Measurements from ENCODE around the gene MIOX. TPM values are rescaled to one million over a fixed set of nuclear protein-coding genes. Genes with fewer than 3 reads are reported as not detected.

MIOX gene
- total RNA-seq, 1 experiment from 2014 or later: 0.39 TPM

GRCh38 chr22:50525104-50525857 is 38.6 kb downstream of the MIOX start, which contains the start of gene SCO2:
SCO2 (minus strand) TSS chr22:50525598; CDS start chr22:50524411, 1,187 bp downstream.
- Histone ChIP-seq H4K20me1 (ENCODE audit: insufficient read depth) (no peaks in the 10 kb centered on the region), H3K9me3 (ENCODE audit: control insufficient read depth in 1 of 2, insufficient read depth in 1 of 2, low read depth in 1 of 2, low read length in 2 of 2) (no peaks in the 10 kb centered on the region), H2AFZ (ENCODE audit: low read depth, low read length, poor library complexity, severe bottlenecking) (no peak within 1 kb of the TSS), H3K27me3 (ENCODE audit: insufficient read depth, low read length) (no peaks in the 10 kb centered on the region), H3K4me1 (ENCODE audit: control insufficient read depth in 1 of 2, insufficient read depth in 2 of 2, low read length in 2 of 2) (peaks cover 13 to 61% of the 10 kb centered on the region in 2 experiments; a peak in 3 of 4 replicates), H3K27ac (ENCODE audit: low read depth, low read length) (peak within 1 kb of the TSS; percentile 100), H3K79me2 (ENCODE audit: insufficient read depth, low read length) (peaks cover 30% of the 10 kb centered on the region), H3K36me3 (ENCODE audit: control insufficient read depth in 1 of 2, insufficient read depth in 2 of 2, low read length in 2 of 2) (peaks cover 0 to 11% of the 10 kb centered on the region in 2 experiments; a peak in 2 of 4 replicates), H3K9me2 (ENCODE audit: insufficient read depth) (no peaks in the 10 kb centered on the region), H3K9ac (ENCODE audit: low read length) (peak within 1 kb of the TSS; percentile 93), H3K4me3 (replicated peaks in 1 of 2; ENCODE audit: low read depth in 1 of 2, low read length in 2 of 2) (peak within 1 kb of the TSS; percentile 78 to 85), H3K4me2 (ENCODE audit: low read length) (peak within 1 kb of the TSS; percentile 99)
- TSS peak; percentile 29 for BruUV-seq (replicated peaks)
- DNase-seq (ENCODE audit: low read depth, low spot score) (peak; percentile 93), ATAC-seq (peak; percentile 57)
- RAD21 ChIA-PET (ENCODE audit: low non-redundant PET in 1 of 2, low total read pairs in 2 of 2, uncharacterized antibody in 2 of 2, unreplicated experiment in 2 of 2): interaction anchor here (0.8 to 2.2 kb wide), 4 partner anchors 17 to 125 kb away, joined by 4 to 8 read pairs (median 6); partner anchors contain the start of genes LMF2 (in 2 of the 2), NCAPH2 (in 1 of the 2) and SYCE3 (in 1 of the 2)
- POLR2A ChIA-PET: interaction anchor here (0.8 to 2.1 kb wide), 7 partner anchors 11 to 95 kb away, joined by 3 to 20 read pairs (median 5); partner anchors contain the start of genes CHKB, LMF2, NCAPH2 and SYCE3
- no peak for TF ChIP-seq EZH2phosphoT487 (IDR thresholded peaks at IDR 0.05; ENCODE audit: borderline replicate concordance)
- TF ChIP-seq POLR2A (IDR thresholded peaks at IDR 0.05; ENCODE audit: borderline replicate concordance, extremely low read depth, insufficient read depth, insufficient read length): peak; percentile 79
- TF ChIP-seq SIN3A (IDR thresholded peaks at IDR 0.05; ENCODE audit: low read depth): no peak
- peak; percentile 61 for TF ChIP-seq TCF7L2 (IDR thresholded peaks at IDR 0.05; ENCODE audit: borderline replicate concordance, extremely low read depth, insufficient read depth, insufficient read length)
- peak; percentile 40; the same call in 1 of the 2 replicates for TF ChIP-seq ZFX (IDR thresholded peaks at IDR 0.05)
- TF ChIP-seq SP1 (IDR thresholded peaks at IDR 0.05; ENCODE audit: low read depth): no peak
- peak in 1 of 3 experiments; percentile 55; a peak in 4 of 6 replicates for TF ChIP-seq CTCF (IDR thresholded peaks at IDR 0.05 in 2 of 3, conservative IDR thresholded peaks at IDR 0.05 in 1 of 3; ENCODE audit: borderline replicate concordance in 1 of 3, insufficient read depth in 1 of 3, low read depth in 2 of 3, low read length in 2 of 3)
- peak; percentile 76 for TF ChIP-seq POLR2AphosphoS5 (IDR thresholded peaks at IDR 0.05; ENCODE audit: low read depth, low read length)
- TF ChIP-seq ELF1 (IDR thresholded peaks at IDR 0.05; ENCODE audit: borderline replicate concordance, low read depth): no peak
- TF ChIP-seq ATF3 (IDR thresholded peaks at IDR 0.05): no peak
- no peak for TF ChIP-seq RAD21 (IDR thresholded peaks at IDR 0.05; ENCODE audit: low read depth)
- TF ChIP-seq ZBTB33 (IDR thresholded peaks at IDR 0.05; ENCODE audit: extremely low read depth, insufficient replicate concordance, low read length): no peak
- TF ChIP-seq REST (IDR thresholded peaks at IDR 0.05; ENCODE audit: low read depth): no peak
- no peak for TF ChIP-seq CEBPB (IDR thresholded peaks at IDR 0.05; ENCODE audit: low read depth)
- intact Hi-C loops (cut with micrococcal nuclease): loop anchor here (1.0 kb wide), 1 partner anchor 17 kb away; the partner anchor contains the start of gene NCAPH2
- CTCF ChIA-PET: interaction anchor here (0.7 to 1.7 kb wide), 19 partner anchors 11 to 376 kb away, joined by 3 to 21 read pairs (median 5); partner anchors contain the start of genes ARSA, HDAC10, KLHDC7B and LMF2
